Calu3 (cell line): ENCODE results near the gene GAS2L1. TPM values are rescaled to one million over a fixed set of nuclear protein-coding genes. Genes with fewer than 3 reads are reported as not detected.

ENCODE experiments used
- BruUV-seq: library from RNA; stranded (reverse); fragments of 400-500 nt; replicated peaks from 2 replicates; lab custom pipeline; 2021; lab: Mats Ljungman, UMichigan
- CTCF ChIA-PET: fragments of 300-600 bp; sonication (Branson Sonifier 250); formaldehyde crosslinking; loops from one replicate; lab custom pipeline; 2022; ENCODE audit warnings: antibody characterized with exemption; lab: Charles Lee
- DNase-seq: peaks from one replicate; pipeline ENCODE4 v3.0.0; 2022
- H3K27ac Mint-ChIP-seq: one replicate; pipeline ENCODE4 v1.8.0; 2022; ENCODE audit warnings: mixed read lengths; ENCODE audit not compliant: unreplicated experiment
- H3K27me3 Mint-ChIP-seq: one replicate; pipeline ENCODE4 v1.8.0; 2022; ENCODE audit warnings: mixed read lengths; ENCODE audit not compliant: unreplicated experiment
- H3K36me3 Mint-ChIP-seq: one replicate; pipeline ENCODE4 v1.8.0; 2022; ENCODE audit warnings: mild to moderate bottlenecking, moderate library complexity, mixed read lengths; ENCODE audit not compliant: insufficient read depth, unreplicated experiment
- H3K4me1 Mint-ChIP-seq: one replicate; pipeline ENCODE4 v1.8.0; 2022; ENCODE audit warnings: mild to moderate bottlenecking, low read depth, mixed read lengths; ENCODE audit not compliant: unreplicated experiment
- H3K4me3 Mint-ChIP-seq: one replicate; pipeline ENCODE4 v1.8.0; 2022; ENCODE audit warnings: mild to moderate bottlenecking, low read depth, moderate library complexity, mixed read lengths; ENCODE audit not compliant: unreplicated experiment
- H3K9me3 Mint-ChIP-seq: one replicate; pipeline ENCODE4 v1.8.0; 2022; ENCODE audit warnings: low read depth, mixed read lengths; ENCODE audit not compliant: unreplicated experiment
- intact Hi-C: fragments of 100-400 bp; cut with micrococcal nuclease; formaldehyde crosslinking; loops from one replicate; pipeline ENCODE4 v1.10.0; 2022; ENCODE audit not compliant: unreplicated experiment
- total RNA-seq: library from RNA; stranded (reverse); gene quantifications from 2 replicates; pipeline ENCODE4 v1.2.3, GENCODE V29; 2022
- TF ChIP-seq, protein P1 (sequence below): fragments of 200-600 bp; IDR thresholded peaks from one replicate; pipeline ENCODE4 v1.8.0; 2022; ENCODE audit warnings: antibody characterized with exemption; ENCODE audit not compliant: unreplicated experiment

The GAS2L1 gene
- total RNA-seq, 1 experiment from 2014 or later, result 16.9 TPM

GRCh38 chr22:29341056-29341848 lies 34.8 kb downstream of the GAS2L1 start:
- CTCF ChIA-PET, result interaction anchor here (0.6 kb wide), 1 partner anchor 36 kb away, joined by 5 read pairs; no protein-coding TSS in a partner anchor
- H3K4me1 Mint-ChIP-seq, result no peaks in the 10 kb centered on the region
- peaks cover 40% of the 10 kb centered on the region for H3K36me3 Mint-ChIP-seq
- H3K9me3 Mint-ChIP-seq, result no peaks in the 10 kb centered on the region
- no peak for DNase-seq
- no peak overlapping the region for H3K27ac Mint-ChIP-seq
- H3K4me3 Mint-ChIP-seq, result no peak overlapping the region
- no peaks in the 10 kb centered on the region for H3K27me3 Mint-ChIP-seq
- intact Hi-C loops, result no loop called here
- TF ChIP-seq, protein P1, sequence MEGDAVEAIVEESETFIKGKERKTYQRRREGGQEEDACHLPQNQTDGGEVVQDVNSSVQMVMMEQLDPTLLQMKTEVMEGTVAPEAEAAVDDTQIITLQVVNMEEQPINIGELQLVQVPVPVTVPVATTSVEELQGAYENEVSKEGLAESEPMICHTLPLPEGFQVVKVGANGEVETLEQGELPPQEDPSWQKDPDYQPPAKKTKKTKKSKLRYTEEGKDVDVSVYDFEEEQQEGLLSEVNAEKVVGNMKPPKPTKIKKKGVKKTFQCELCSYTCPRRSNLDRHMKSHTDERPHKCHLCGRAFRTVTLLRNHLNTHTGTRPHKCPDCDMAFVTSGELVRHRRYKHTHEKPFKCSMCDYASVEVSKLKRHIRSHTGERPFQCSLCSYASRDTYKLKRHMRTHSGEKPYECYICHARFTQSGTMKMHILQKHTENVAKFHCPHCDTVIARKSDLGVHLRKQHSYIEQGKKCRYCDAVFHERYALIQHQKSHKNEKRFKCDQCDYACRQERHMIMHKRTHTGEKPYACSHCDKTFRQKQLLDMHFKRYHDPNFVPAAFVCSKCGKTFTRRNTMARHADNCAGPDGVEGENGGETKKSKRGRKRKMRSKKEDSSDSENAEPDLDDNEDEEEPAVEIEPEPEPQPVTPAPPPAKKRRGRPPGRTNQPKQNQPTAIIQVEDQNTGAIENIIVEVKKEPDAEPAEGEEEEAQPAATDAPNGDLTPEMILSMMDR, result no peak
- BruUV-seq, result no TSS peak

GRCh38 chr22:29341849-29342127 lies 35.3 kb downstream of the GAS2L1 start:
- Mint-ChIP-seq H3K27me3 (no peaks in the 10 kb centered on the region), H3K27ac (no peak overlapping the region), H3K4me1 (no peaks in the 10 kb centered on the region), H3K9me3 (no peaks in the 10 kb centered on the region), H3K36me3 (peaks cover 38% of the 10 kb centered on the region), H3K4me3 (no peak overlapping the region)
- no peak for DNase-seq
- intact Hi-C loops, result no loop called here
- TF ChIP-seq, protein P1, result no peak
- CTCF ChIA-PET, result interaction anchor here (0.6 kb wide), 1 partner anchor 898 kb away, joined by 3 read pairs; no protein-coding TSS in a partner anchor
- BruUV-seq, result no TSS peak

- H3K27me3 Mint-ChIP-seq, result no peaks in the 10 kb centered on the region
- peaks cover 41% of the 10 kb centered on the region for H3K36me3 Mint-ChIP-seq
- DNase-seq, result no peak
- no peaks in the 10 kb centered on the region for H3K4me1 Mint-ChIP-seq
- no peak overlapping the region for H3K27ac Mint-ChIP-seq
- BruUV-seq, result no TSS peak
- CTCF ChIA-PET, result interaction anchor here (0.6 kb wide), 1 partner anchor 899 kb away, joined by 3 read pairs; no protein-coding TSS in a partner anchor
- TF ChIP-seq, protein P1, result no peak
- no peaks in the 10 kb centered on the region for H3K9me3 Mint-ChIP-seq
- no peak overlapping the region for H3K4me3 Mint-ChIP-seq
- intact Hi-C loops, result no loop called here
Observed at GRCh38 chr22:29342177-29342576, 35.7 kb downstream of the GAS2L1 start.

DNA sequence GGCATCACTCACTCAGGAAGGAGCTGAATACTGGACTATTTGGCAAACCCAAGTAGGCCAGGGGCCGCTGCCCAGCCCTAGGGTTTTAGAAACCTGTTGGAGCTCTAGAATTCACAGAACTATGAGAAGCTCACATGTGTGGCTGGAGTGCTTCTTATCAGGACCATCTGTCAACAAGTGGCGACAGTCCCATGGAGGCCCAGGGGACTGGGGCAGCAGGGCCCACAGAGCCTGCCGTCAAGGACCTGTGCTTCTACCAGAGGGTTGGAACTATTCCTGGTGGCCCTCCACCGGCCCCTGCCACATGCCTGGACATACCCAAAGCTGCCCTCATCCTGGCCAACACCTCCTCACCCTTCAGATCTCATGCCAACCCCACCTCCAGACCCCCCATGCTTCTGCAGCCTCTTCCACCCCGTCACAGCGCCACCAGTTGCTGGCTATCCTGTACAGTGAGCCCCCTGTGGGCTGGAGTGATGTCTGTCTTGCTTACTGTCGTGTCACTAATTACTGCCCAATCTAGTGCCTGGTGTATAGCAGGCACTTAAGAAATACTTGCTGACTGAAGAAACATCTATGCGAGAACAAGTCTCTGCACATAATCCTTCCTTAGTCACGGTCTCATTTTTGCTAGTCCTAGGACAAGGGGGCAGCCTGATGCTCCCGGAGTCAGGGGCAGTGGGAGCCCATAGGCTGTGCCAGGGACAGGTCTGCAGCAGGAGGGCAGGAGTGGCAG lies 36.3 kb downstream of the GAS2L1 start:
- no peaks in the 10 kb centered on the region for H3K4me1 Mint-ChIP-seq
- no peak for DNase-seq
- H3K4me3 Mint-ChIP-seq, result no peak overlapping the region
- H3K9me3 Mint-ChIP-seq, result no peaks in the 10 kb centered on the region
- intact Hi-C loops, result no loop called here
- TF ChIP-seq, protein P1, result no peak
- CTCF ChIA-PET, result interaction anchor here (0.5 to 0.6 kb wide), 2 partner anchors 327 to 899 kb away, joined by 3 to 5 read pairs; no protein-coding TSS in a partner anchor
- no peaks in the 10 kb centered on the region for H3K27me3 Mint-ChIP-seq
- no peak overlapping the region for H3K27ac Mint-ChIP-seq
- peaks cover 40% of the 10 kb centered on the region for H3K36me3 Mint-ChIP-seq
- no TSS peak for BruUV-seq
